ENCODE data around the gene HSD17B14. TPM values are rescaled to one million over a fixed set of nuclear protein-coding genes. Genes with fewer than 3 reads are reported as not detected.
"Not testable (repeated sequence)": the region's sequence is repeated elsewhere in the genome, so short reads cannot be mapped to it uniquely, and the experiment has no call there.

The HSD17B14 gene
- total RNA-seq, 1 donor from 2014 or later = 0.59 TPM

GRCh38 chr19:48768171-48768753 lies 68.0 kb downstream of the HSD17B14 start:
- not testable (repeated sequence) for DNase-seq (ENCODE audit: low read depth)

GRCh38 chr19:48765816-48766215 lies 70.5 kb downstream of the HSD17B14 start:
- not testable (repeated sequence) for DNase-seq (ENCODE audit: low read depth)

Other genes with a start within 250 kb of the HSD17B14 start
- gene SPACA4, start 229.7 kb downstream of the HSD17B14 start, total RNA-seq = not detected in 2 replicates
- 5.1 and 7.9 TPM in 2 replicates for gene FAM83E, start 221.4 kb downstream of the HSD17B14 start, total RNA-seq
- gene RPL18, start 217.3 kb downstream of the HSD17B14 start, total RNA-seq = 1,744 and 2,296 TPM in 2 replicates
- 11.0 and 16.5 TPM in 2 replicates for gene SPHK2, start 217.0 kb downstream of the HSD17B14 start, total RNA-seq
- 6.9 and 17.0 TPM in 2 replicates for gene DBP, start 199.1 kb downstream of the HSD17B14 start, total RNA-seq
- 1.5 and 2.0 TPM in 2 replicates for gene CA11, start 190.3 kb downstream of the HSD17B14 start, total RNA-seq
- gene NTN5, start 163.5 kb downstream of the HSD17B14 start, total RNA-seq = 0.08 and 0.42 TPM in 2 replicates
- not detected in 2 replicates for gene FUT2, start 140.5 kb downstream of the HSD17B14 start, total RNA-seq
- 8.7 and 16.2 TPM in 2 replicates for gene MAMSTR, start 116.8 kb downstream of the HSD17B14 start, total RNA-seq
- gene RASIP1, start 95.9 kb downstream of the HSD17B14 start, total RNA-seq = 0.05 TPM in 2 replicates
- 0.08 TPM in 1 of 2 replicates, not detected in the other for gene IZUMO1, start 89.6 kb downstream of the HSD17B14 start, total RNA-seq
- 0.03 and 0.05 TPM in 2 replicates for gene FUT1, start 83.8 kb downstream of the HSD17B14 start, total RNA-seq
- not detected in 2 replicates for gene FGF21, start 81.0 kb downstream of the HSD17B14 start, total RNA-seq
- gene BCAT2, start 25.5 kb downstream of the HSD17B14 start, total RNA-seq = 29.7 and 34.1 TPM in 2 replicates
- gene PLEKHA4, start 32.1 kb upstream of the HSD17B14 start, total RNA-seq = 25.5 and 29.5 TPM in 2 replicates
- 62.2 and 81.7 TPM in 2 replicates for gene PPP1R15A, start 35.9 kb upstream of the HSD17B14 start, total RNA-seq
- not detected in 2 replicates for gene TULP2, start 62.3 kb upstream of the HSD17B14 start, total RNA-seq
- gene NUCB1, start 63.8 kb upstream of the HSD17B14 start, total RNA-seq = 178 and 199 TPM in 2 replicates
- gene DHDH, start 97.2 kb upstream of the HSD17B14 start, total RNA-seq = 0.32 TPM in 1 of 2 replicates, not detected in the other
- gene BAX, start 118.4 kb upstream of the HSD17B14 start, total RNA-seq = 59.7 and 78.0 TPM in 2 replicates
- gene FTL, start 128.8 kb upstream of the HSD17B14 start, total RNA-seq = 1,692 and 1,792 TPM in 2 replicates
- 358 and 408 TPM in 2 replicates for gene GYS1, start 156.8 kb upstream of the HSD17B14 start, total RNA-seq
- gene RUVBL2, start 157.4 kb upstream of the HSD17B14 start, total RNA-seq = 94.7 and 106 TPM in 2 replicates
- not detected in 2 replicates for gene LHB, start 180.6 kb upstream of the HSD17B14 start, total RNA-seq
- gene CGB3, start 187.8 kb upstream of the HSD17B14 start, total RNA-seq = not detected in 2 replicates
- not detected in 2 replicates for gene CGB2, start 195.4 kb upstream of the HSD17B14 start, total RNA-seq
- not detected in 2 replicates for gene CGB1, start 200.4 kb upstream of the HSD17B14 start, total RNA-seq
- gene CGB5, start 207.4 kb upstream of the HSD17B14 start, total RNA-seq = not detected in 2 replicates
- gene CGB8, start 212.6 kb upstream of the HSD17B14 start, total RNA-seq = not detected in 2 replicates
- gene CGB7, start 221.3 kb upstream of the HSD17B14 start, total RNA-seq = 0.29 TPM in 1 of 2 replicates, not detected in the other
- not detected in 2 replicates for gene NTF4, start 228.3 kb upstream of the HSD17B14 start, total RNA-seq
- 0.21 and 1.3 TPM in 2 replicates for gene KCNA7, start 236.2 kb upstream of the HSD17B14 start, total RNA-seq
- gene SNRNP70, start 249.0 kb upstream of the HSD17B14 start, total RNA-seq = 312 and 331 TPM in 2 replicates

Data from myocyte (in vitro differentiated cells).